Measurements from ENCODE around the gene KCTD16. TPM values are rescaled to one million over a fixed set of nuclear protein-coding genes. Genes with fewer than 3 reads are reported as not detected.

Gene KCTD16
- total and polyA plus RNA-seq, 8 donors, result 0.57 to 6.6 (median 3.2) TPM

GRCh38 chr5:144390133-144390532, 219.5 kb downstream of the KCTD16 start:
- intact Hi-C loops (cut with DNase I), result no loop called here
- ATAC-seq (peak; percentile 56 to 77 (median 75)), DNase-seq (peak in 1 of 6 donors; percentile 20), FAIRE-seq (no peak)
- WGBS, 2 donors, result 7 to 11% methylated on average over 1 of the region's 1 CpG
- peak in 3 of 4 donors; percentile 11 to 21 (median 17) for TF ChIP-seq CTCF (IDR thresholded peaks at IDR 0.05)
- no peak overlapping the region for H3K4me3 ChIP-seq
- H3K9me3 ChIP-seq, result no peaks in the 10 kb centered on the region
- H3K36me3 ChIP-seq, result no peaks in the 10 kb centered on the region
- H3K4me1 ChIP-seq, result peaks cover 10 to 38% (median 22%) of the 10 kb centered on the region in 3 donors
- peak overlapping the region in 1 of 4 donors; percentile 14 for H3K27ac ChIP-seq
- no peaks in the 10 kb centered on the region for H3K27me3 ChIP-seq

- peak; percentile 49 to 74 (median 66) for ATAC-seq
Observed at GRCh38 chr5:144391044-144391443, 220.4 kb downstream of the KCTD16 start.

GRCh38 chr5:144393641-144394435, 223.2 kb downstream of the KCTD16 start:
- Histone ChIP-seq H3K9me3 (no peaks in the 10 kb centered on the region), H3K4me3 (no peak overlapping the region), H3K27me3 (no peaks in the 10 kb centered on the region), H3K4me1 (peaks cover 10 to 38% (median 25%) of the 10 kb centered on the region in 3 donors), H3K27ac (no peak overlapping the region), H3K36me3 (no peaks in the 10 kb centered on the region)
- ATAC-seq (peak in 2 of 4 donors; percentile 29 to 38), FAIRE-seq (no peak), DNase-seq (no peak)
- no peak for TF ChIP-seq CTCF (IDR thresholded peaks at IDR 0.05)
- intact Hi-C loops (cut with DNase I), result no loop called here
- 19% methylated on average over 4 of the region's 4 CpGs for WGBS, 2 donors

More at GRCh38 chr5:144391044-144391443, 220.4 kb downstream of the KCTD16 start:
- no peak for DNase-seq
- H3K27ac ChIP-seq, result peak overlapping the region in 3 of 4 donors; percentile 20 to 29 (median 22)
- no peaks in the 10 kb centered on the region for H3K27me3 ChIP-seq
- no peak overlapping the region for H3K4me3 ChIP-seq
- intact Hi-C loops (cut with DNase I), result no loop called here
- H3K9me3 ChIP-seq, result no peaks in the 10 kb centered on the region
- H3K4me1 ChIP-seq, result peaks cover 10 to 38% (median 25%) of the 10 kb centered on the region in 3 donors
- 33% methylated on average over 2 of the region's 2 CpGs for WGBS, 2 donors
- H3K36me3 ChIP-seq, result no peaks in the 10 kb centered on the region
- no peak for TF ChIP-seq CTCF (IDR thresholded peaks at IDR 0.05)
- FAIRE-seq, result no peak

- WGBS, 2 donors, result 39 to 61% methylated on average over 1 of the region's 1 CpG
Observed at GRCh38 chr5:144395704-144396103, 225.0 kb downstream of the KCTD16 start.

More at GRCh38 chr5:144395704-144396103, 225.0 kb downstream of the KCTD16 start:
- Histone ChIP-seq H3K9me3 (no peaks in the 10 kb centered on the region), H3K27ac (no peak overlapping the region), H3K36me3 (no peaks in the 10 kb centered on the region), H3K27me3 (no peaks in the 10 kb centered on the region), H3K4me3 (no peak overlapping the region), H3K4me1 (peaks cover 10 to 27% (median 17%) of the 10 kb centered on the region in 3 donors)
- intact Hi-C loops (cut with DNase I), result no loop called here
- no peak for TF ChIP-seq CTCF (IDR thresholded peaks at IDR 0.05)
- peak in 1 of 4 donors; percentile 5 for ATAC-seq
- no peak for DNase-seq
- no peak for FAIRE-seq
